ENCODE results near the gene NGLY1. TPM values are rescaled to one million over a fixed set of nuclear protein-coding genes. Genes with fewer than 3 reads are reported as not detected.

Gene NGLY1
- total RNA-seq, 1 experiment from 2014 or later = 40.3 TPM

GRCh38 chr3:25686766-25687165 is 96.5 kb downstream of the NGLY1 start:
- intact Hi-C loops (cut with micrococcal nuclease; ENCODE audit: unreplicated experiment) = no loop called here
- peaks cover 28% of the 10 kb centered on the region for H3K27me3 Mint-ChIP-seq (ENCODE audit: unreplicated experiment)
- H3K36me3 Mint-ChIP-seq (ENCODE audit: insufficient read depth, unreplicated experiment) = no peaks in the 10 kb centered on the region
- no peak overlapping the region for H3K27ac Mint-ChIP-seq (ENCODE audit: unreplicated experiment)
- no peak overlapping the region for H3K4me3 Mint-ChIP-seq (ENCODE audit: low read depth, unreplicated experiment)
- BruUV-seq (replicated peaks) = no TSS peak
- TF ChIP-seq CTCF (IDR thresholded peaks at IDR 0.05; ENCODE audit: unreplicated experiment) = no peak
- H3K4me1 Mint-ChIP-seq (ENCODE audit: low read depth, unreplicated experiment) = no peaks in the 10 kb centered on the region
- DNase-seq = no peak
- H3K9me3 Mint-ChIP-seq (ENCODE audit: low read depth, unreplicated experiment) = no peaks in the 10 kb centered on the region
- CTCF ChIA-PET = interaction anchor here (0.6 kb wide), 1 partner anchor 195 kb away, joined by 3 read pairs; no protein-coding TSS in a partner anchor

- intact Hi-C loops (cut with micrococcal nuclease; ENCODE audit: unreplicated experiment) = no loop called here
- H3K36me3 Mint-ChIP-seq (ENCODE audit: insufficient read depth, unreplicated experiment) = no peaks in the 10 kb centered on the region
- TF ChIP-seq CTCF (IDR thresholded peaks at IDR 0.05; ENCODE audit: unreplicated experiment) = no peak
- no peaks in the 10 kb centered on the region for H3K9me3 Mint-ChIP-seq (ENCODE audit: low read depth, unreplicated experiment)
- no peak overlapping the region for H3K27ac Mint-ChIP-seq (ENCODE audit: unreplicated experiment)
- no TSS peak for BruUV-seq (replicated peaks)
- H3K4me1 Mint-ChIP-seq (ENCODE audit: low read depth, unreplicated experiment) = no peaks in the 10 kb centered on the region
- CTCF ChIA-PET = no interaction called here
- peaks cover 12% of the 10 kb centered on the region for H3K27me3 Mint-ChIP-seq (ENCODE audit: unreplicated experiment)
- no peak overlapping the region for H3K4me3 Mint-ChIP-seq (ENCODE audit: low read depth, unreplicated experiment)
- no peak for DNase-seq
These were observed 99.4 kb downstream of the NGLY1 start for GRCh38 chr3:25683882-25684281.

- intact Hi-C loops (cut with micrococcal nuclease; ENCODE audit: unreplicated experiment) = no loop called here
- no peak for TF ChIP-seq CTCF (IDR thresholded peaks at IDR 0.05; ENCODE audit: unreplicated experiment)
- no peaks in the 10 kb centered on the region for H3K36me3 Mint-ChIP-seq (ENCODE audit: insufficient read depth, unreplicated experiment)
- no peak overlapping the region for H3K27ac Mint-ChIP-seq (ENCODE audit: unreplicated experiment)
- DNase-seq = no peak
- BruUV-seq (replicated peaks) = no TSS peak
- H3K27me3 Mint-ChIP-seq (ENCODE audit: unreplicated experiment) = peaks cover 7% of the 10 kb centered on the region
- CTCF ChIA-PET = no interaction called here
- no peak overlapping the region for H3K4me3 Mint-ChIP-seq (ENCODE audit: low read depth, unreplicated experiment)
- no peaks in the 10 kb centered on the region for H3K4me1 Mint-ChIP-seq (ENCODE audit: low read depth, unreplicated experiment)
- no peaks in the 10 kb centered on the region for H3K9me3 Mint-ChIP-seq (ENCODE audit: low read depth, unreplicated experiment)
These were observed 99.8 kb downstream of the NGLY1 start for GRCh38 chr3:25683410-25683809.

DNA sequence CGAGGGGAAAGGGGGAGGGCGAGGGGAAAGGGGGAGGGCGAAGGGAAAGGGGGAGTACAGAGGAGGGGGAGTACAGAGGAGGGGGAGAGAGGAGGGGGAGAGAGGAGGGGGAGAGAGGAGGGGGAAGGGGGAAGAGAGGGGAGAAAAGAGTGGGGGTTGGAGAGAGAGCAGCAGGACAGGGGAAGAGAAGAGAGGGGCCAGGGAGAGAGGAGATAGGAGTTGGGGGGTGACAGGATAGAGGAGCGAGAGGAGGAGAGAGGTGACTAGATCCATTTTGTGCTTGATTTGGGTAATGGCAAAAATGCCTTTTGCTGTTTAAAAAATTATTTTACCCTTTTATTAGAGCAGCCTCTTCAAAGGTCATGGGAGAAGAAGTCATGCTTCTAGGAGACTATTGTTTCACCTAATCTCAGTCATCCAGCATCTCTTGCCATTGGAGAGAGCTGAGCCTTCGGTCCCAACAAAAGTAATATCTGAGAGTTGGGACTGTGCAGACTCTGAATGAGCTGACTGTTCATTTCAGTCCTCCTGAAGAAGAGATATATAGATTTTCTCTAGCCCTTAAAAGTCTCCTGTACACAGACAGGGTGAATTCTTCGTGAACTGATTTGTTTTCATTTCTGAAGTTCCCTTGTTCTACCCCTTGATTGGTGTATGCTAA is 103.5 kb downstream of the NGLY1 start:
- no peaks in the 10 kb centered on the region for H3K27me3 Mint-ChIP-seq (ENCODE audit: unreplicated experiment)
- BruUV-seq (replicated peaks) = no TSS peak

More for the DNA sequence above, 103.5 kb downstream of the NGLY1 start:
- Mint-ChIP-seq H3K27ac (ENCODE audit: unreplicated experiment) (no peak overlapping the region), H3K36me3 (ENCODE audit: insufficient read depth, unreplicated experiment) (no peaks in the 10 kb centered on the region), H3K9me3 (ENCODE audit: low read depth, unreplicated experiment) (no peaks in the 10 kb centered on the region), H3K4me1 (ENCODE audit: low read depth, unreplicated experiment) (no peaks in the 10 kb centered on the region), H3K4me3 (ENCODE audit: low read depth, unreplicated experiment) (no peak overlapping the region)
- no peak for DNase-seq
- CTCF ChIA-PET = no interaction called here
- intact Hi-C loops (cut with micrococcal nuclease; ENCODE audit: unreplicated experiment) = no loop called here
- no peak for TF ChIP-seq CTCF (IDR thresholded peaks at IDR 0.05; ENCODE audit: unreplicated experiment)
